A549 (cell line): ENCODE data around the gene CNTNAP2. TPM values are rescaled to one million over a fixed set of nuclear protein-coding genes. Genes with fewer than 3 reads are reported as not detected.

Experiments used
- ATAC-seq, 2 experiments: fragments of 200-7000 bp in 1 of 2; fragments of >200 bp in 1 of 2; cut with Nextera tagmentation in 1 of 2; cut with Tn5 transposase in 1 of 2; 3 replicates each; pipeline versions ENCODE4 v1.8.0 to v1.9.1; 2018 to 2020; ENCODE audit warnings: mild to moderate bottlenecking in 1 of 2, moderate library complexity in 1 of 2
- CTCF ChIA-PET: fragments of 300-600 bp; sonication (Branson Sonifier 250); formaldehyde crosslinking; extraction: SDS; loops from one replicate; lab custom pipeline; 2021; ENCODE audit warnings: antibody characterized with exemption, inconsistent platforms; lab: Yijun Ruan, JAX
- POLR2A ChIA-PET: fragments of 350-600 bp; formaldehyde crosslinking; extraction: SDS; loops from one replicate; lab custom pipeline; 2021; ENCODE audit warnings: antibody characterized with exemption, inconsistent platforms; lab: Yijun Ruan, JAX
- DNase-seq, 2 experiments: peaks; one replicate each; pipeline versions ENCODE4 v3.0.0 to v3.0.0-alpha.2; 2011 to 2016; ENCODE audit warnings: low read depth in 1 of 2, low spot score in 1 of 2
- FAIRE-seq: peaks from 2 replicates; lab custom pipeline; 2011; peaks lifted over from hg19 to GRCh38; lab: Jason Lieb, UNC
- H3K27ac ChIP-seq, 2 experiments: fragments of >200 bp; sonication (Bioruptor Twin); formaldehyde crosslinking; 3 replicates each; pipeline ENCODE4 v1.5.1; 2016 to 2017
- H3K4me1 ChIP-seq: fragments of >200 bp; sonication (Bioruptor Twin); formaldehyde crosslinking; 3 replicates; pipeline ENCODE4 v1.6.1; 2016
- H3K4me2 ChIP-seq: fragments of >200 bp; sonication (Bioruptor Twin); formaldehyde crosslinking; 3 replicates; pipeline ENCODE4 v1.6.1; 2016
- H3K4me3 ChIP-seq: fragments of >200 bp; sonication (Bioruptor Twin); formaldehyde crosslinking; 3 replicates; pipeline ENCODE4 v1.5.1; 2016
- H3K9me3 ChIP-seq: fragments of >200 bp; sonication (Bioruptor Twin); formaldehyde crosslinking; 3 replicates; pipeline ENCODE4 v1.6.1; 2016
- BHLHE40 ChIP-seq: IDR thresholded peaks from 2 replicates; pipeline ENCODE4 v1.6.1; 2012; ENCODE audit warnings: low read depth, low read length, inconsistent platforms
- CBX8 ChIP-seq: fragments of 200-600 bp; sonication (generic); IDR thresholded peaks from 2 replicates; pipeline ENCODE4 v1.6.1; 2016
- CHD4 ChIP-seq: fragments of 200-600 bp; sonication (generic); IDR thresholded peaks from 2 replicates; pipeline ENCODE4 v1.6.1; 2016; ENCODE audit warnings: antibody characterized with exemption, mild to moderate bottlenecking, borderline replicate concordance
- EP300 ChIP-seq, 2 experiments: fragments of >200 bp; sonication (Bioruptor Twin); formaldehyde crosslinking; IDR thresholded peaks; 2 replicates in 1 of 2; 3 replicates in 1 of 2; pipeline ENCODE4 v1.6.1; 2016 to 2017
- ESRRA ChIP-seq: fragments of 150-350 bp; IDR thresholded peaks from 2 replicates; pipeline ENCODE4 v1.6.1; 2014; ENCODE audit warnings: mild to moderate bottlenecking, low read length, borderline replicate concordance
- FOSB ChIP-seq: fragments of 250-450 bp; sonication (Bioruptor Pico); IDR thresholded peaks from 2 replicates; pipeline ENCODE4 v1.5.0; 2020; ENCODE audit warnings: mild to moderate bottlenecking, moderate library complexity
- KDM1A ChIP-seq: fragments of 200-600 bp; sonication (generic); IDR thresholded peaks from 2 replicates; pipeline ENCODE4 v1.6.1; 2016; ENCODE audit warnings: low read depth, mild to moderate bottlenecking
- MAFK ChIP-seq: fragments of 450-650 bp; IDR thresholded peaks from 2 replicates; pipeline ENCODE4 v1.6.1; 2014; ENCODE audit not compliant: partially characterized antibody
- MAZ ChIP-seq: fragments of 150-350 bp; IDR thresholded peaks from 2 replicates; pipeline ENCODE4 v1.6.1; 2014; ENCODE audit warnings: antibody characterized with exemption, low read depth, low read length, borderline replicate concordance
- MYC ChIP-seq: IDR thresholded peaks from 2 replicates; pipeline ENCODE4 v1.6.1; 2012; ENCODE audit warnings: mild to moderate bottlenecking, inconsistent platforms, low read length, improper control_type of control experiment, borderline replicate concordance
- NFE2L2 ChIP-seq: fragments of 150-350 bp; conservative IDR thresholded peaks from 2 replicates; pipeline ENCODE4 v1.6.1; 2014; ENCODE audit warnings: low read length
- NPAS2 ChIP-seq: fragments of 250-450 bp; sonication (Bioruptor Pico); IDR thresholded peaks from 2 replicates; pipeline ENCODE4 v1.8.0; 2022; ENCODE audit warnings: mild to moderate bottlenecking, moderate library complexity, borderline replicate concordance
- NR3C1 ChIP-seq: fragments of >200 bp; sonication (Bioruptor Twin); formaldehyde crosslinking; IDR thresholded peaks from 3 replicates; pipeline ENCODE4 v1.6.1; 2017
- RARB ChIP-seq: fragments of 250-450 bp; sonication (Bioruptor Pico); IDR thresholded peaks from 2 replicates; pipeline ENCODE4 v1.8.0; 2021; ENCODE audit warnings: mild to moderate bottlenecking, moderate library complexity
- RFX5 ChIP-seq: fragments of 450-650 bp; IDR thresholded peaks from 2 replicates; pipeline ENCODE4 v1.7.1; 2014; ENCODE audit warnings: antibody characterized with exemption, mild to moderate bottlenecking, moderate library complexity
- SMC3 ChIP-seq: fragments of >200 bp; sonication (Bioruptor Twin); formaldehyde crosslinking; IDR thresholded peaks from 3 replicates; pipeline ENCODE4 v1.6.1; 2018; ENCODE audit warnings: inconsistent platforms
- SREBF2 ChIP-seq: fragments of 450-650 bp; IDR thresholded peaks from 2 replicates; pipeline ENCODE4 v1.6.1; 2014; ENCODE audit warnings: mild to moderate bottlenecking, moderate library complexity
- TP53 ChIP-seq: fragments of 250-450 bp; sonication (Bioruptor Pico); IDR thresholded peaks from 2 replicates; pipeline ENCODE4 v1.5.0; 2021; ENCODE audit warnings: mild to moderate bottlenecking, moderate library complexity
- ZSCAN20 ChIP-seq: fragments of 250-450 bp; sonication (Bioruptor Pico); IDR thresholded peaks from 2 replicates; pipeline ENCODE4 v1.8.0; 2022; ENCODE audit warnings: mild to moderate bottlenecking, moderate library complexity
- WGBS: methylation state at CpG from one replicate; pipeline ENCODE4 v1.1.6; 2017; ENCODE audit errors: missing lambda C conversion rate; 5-methylcytosine and 5-hydroxymethylcytosine counted together
- polyA plus RNA-seq, 4 experiments: library from polyadenylated mRNA; depleted of rRNA in 3 of 4; stranded (reverse); fragments of >200 nt; fragmentation: RNase III in 1 of 4; extraction: RNeasy Plus Mini Kit Qiagen cat#74134 plus additional on column Dnase treatment in 1 of 4; gene quantifications; 2 replicates in 3 of 4; 3 replicates in 1 of 4; pipeline ENCODE4 v1.2.3, GENCODE V29; 2011 to 2017
- TF ChIP-seq, protein P1 (sequence below): fragments of >200 bp; sonication (Bioruptor Twin); formaldehyde crosslinking; IDR thresholded peaks from 2 replicates; pipeline ENCODE4 v1.6.1; 2016
- TF ChIP-seq, protein P2 (sequence below): IDR thresholded peaks from 2 replicates; pipeline ENCODE4 v1.6.1; 2012; ENCODE audit warnings: low read depth, borderline replicate concordance
- TF ChIP-seq, protein P3 (sequence below): fragments of 450-650 bp; IDR thresholded peaks from 2 replicates; pipeline ENCODE4 v1.6.1; 2014; ENCODE audit warnings: antibody characterized with exemption
- TF ChIP-seq, protein P4 (sequence below): IDR thresholded peaks from 2 replicates; pipeline ENCODE4 v1.6.1; 2012
- TF ChIP-seq, protein P5 (sequence below): fragments of 250-450 bp; sonication (Bioruptor Pico); IDR thresholded peaks from 2 replicates; pipeline ENCODE4 v1.5.0; 2020; ENCODE audit warnings: low read depth, mild to moderate bottlenecking, moderate library complexity
- TF ChIP-seq, protein P6 (sequence below): fragments of 250-450 bp; sonication (Bioruptor Pico); IDR thresholded peaks from 2 replicates; pipeline ENCODE4 v1.5.0; 2021; ENCODE audit warnings: mild to moderate bottlenecking, moderate library complexity, borderline replicate concordance

The CNTNAP2 gene
- polyA plus RNA-seq, 2 of the 4 experiments (the other 2 are of a cell fraction) = 0.05 to 0.13 TPM

DNA sequence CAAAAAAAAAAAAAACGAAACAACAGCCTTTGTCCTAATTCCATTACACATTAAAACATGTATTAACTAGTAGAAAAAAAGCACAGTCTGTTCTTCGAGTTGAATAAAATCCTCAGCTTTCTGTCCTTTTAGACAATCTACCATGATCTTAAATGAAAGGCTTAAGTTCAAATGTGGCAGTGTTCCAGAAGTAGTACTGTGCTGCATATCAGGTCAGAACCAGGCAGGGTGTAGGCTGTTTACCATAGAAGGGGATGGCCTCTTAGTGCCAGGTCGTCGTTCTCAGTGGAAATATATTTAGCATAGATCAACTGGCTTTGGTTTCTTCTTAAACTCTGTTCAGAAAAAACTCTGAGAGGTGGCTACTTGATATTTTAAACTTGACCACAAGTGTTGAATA is 612.0 kb downstream of the CNTNAP2 start:
- CTCF ChIA-PET = no interaction called here
- Histone ChIP-seq H3K9me3 (no peaks in the 10 kb centered on the region; the same call in 2 of the 3 replicates), H3K27ac (no peak overlapping the region), H3K4me2 (no peak overlapping the region), H3K4me1 (no peaks in the 10 kb centered on the region), H3K4me3 (no peak overlapping the region)
- FAIRE-seq (no peak), DNase-seq (no peak), ATAC-seq (no peak)
- 4% methylated on average over 4 of the region's 4 CpGs for WGBS
- POLR2A ChIA-PET = no interaction called here
- TF ChIP-seq KDM1A = no peak
- no peak for TF ChIP-seq CHD4
- TF ChIP-seq, protein P1, sequence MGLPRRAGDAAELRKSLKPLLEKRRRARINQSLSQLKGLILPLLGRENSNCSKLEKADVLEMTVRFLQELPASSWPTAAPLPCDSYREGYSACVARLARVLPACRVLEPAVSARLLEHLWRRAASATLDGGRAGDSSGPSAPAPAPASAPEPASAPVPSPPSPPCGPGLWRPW = no peak
- TF ChIP-seq NR3C1 = no peak
- no peak for TF ChIP-seq SMC3
- TF ChIP-seq CBX8 = no peak
- no peak for TF ChIP-seq EP300 (IDR thresholded peaks at IDR 0.05)
- no peak for TF ChIP-seq BHLHE40
- no peak for TF ChIP-seq TP53 (CRISPR knock-in tag)
- no peak for TF ChIP-seq SREBF2

DNA sequence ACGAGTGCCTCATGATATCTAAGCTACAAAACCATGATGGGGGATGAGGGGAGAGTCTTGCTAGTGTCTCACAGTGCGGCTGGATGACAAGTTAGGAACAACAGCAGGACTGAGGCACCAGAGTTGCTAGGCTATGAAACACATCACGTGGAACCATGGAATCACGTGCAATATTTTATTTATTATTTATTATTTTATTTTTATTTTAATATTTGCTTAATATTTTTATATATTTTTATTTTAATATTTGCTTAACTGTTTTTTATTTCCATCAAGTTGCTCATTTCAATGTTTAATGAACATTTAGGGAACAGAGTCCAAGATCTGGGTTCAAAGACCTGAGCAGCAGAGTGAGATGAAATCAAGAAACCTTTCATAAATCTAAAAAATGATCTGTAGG is 614.6 kb downstream of the CNTNAP2 start:
- ATAC-seq (no peak), FAIRE-seq (no peak), DNase-seq (no peak)
- no peak overlapping the region for H3K4me2 ChIP-seq
- WGBS = 23% methylated on average over 4 of the region's 4 CpGs
- no peaks in the 10 kb centered on the region for H3K4me1 ChIP-seq
- H3K27ac ChIP-seq = no peak overlapping the region
- CTCF ChIA-PET = no interaction called here
- TF ChIP-seq, protein P2, sequence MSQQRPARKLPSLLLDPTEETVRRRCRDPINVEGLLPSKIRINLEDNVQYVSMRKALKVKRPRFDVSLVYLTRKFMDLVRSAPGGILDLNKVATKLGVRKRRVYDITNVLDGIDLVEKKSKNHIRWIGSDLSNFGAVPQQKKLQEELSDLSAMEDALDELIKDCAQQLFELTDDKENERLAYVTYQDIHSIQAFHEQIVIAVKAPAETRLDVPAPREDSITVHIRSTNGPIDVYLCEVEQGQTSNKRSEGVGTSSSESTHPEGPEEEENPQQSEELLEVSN = no peak
- TF ChIP-seq FOSB (CRISPR knock-in tag) = no peak
- TF ChIP-seq ZSCAN20 (CRISPR knock-in tag) = no peak
- TF ChIP-seq MYC = no peak
- TF ChIP-seq, protein P3, sequence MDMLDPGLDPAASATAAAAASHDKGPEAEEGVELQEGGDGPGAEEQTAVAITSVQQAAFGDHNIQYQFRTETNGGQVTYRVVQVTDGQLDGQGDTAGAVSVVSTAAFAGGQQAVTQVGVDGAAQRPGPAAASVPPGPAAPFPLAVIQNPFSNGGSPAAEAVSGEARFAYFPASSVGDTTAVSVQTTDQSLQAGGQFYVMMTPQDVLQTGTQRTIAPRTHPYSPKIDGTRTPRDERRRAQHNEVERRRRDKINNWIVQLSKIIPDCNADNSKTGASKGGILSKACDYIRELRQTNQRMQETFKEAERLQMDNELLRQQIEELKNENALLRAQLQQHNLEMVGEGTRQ = no peak
- no peak for TF ChIP-seq MAFK
- TF ChIP-seq, protein P1 = no peak
- TF ChIP-seq, protein P4, sequence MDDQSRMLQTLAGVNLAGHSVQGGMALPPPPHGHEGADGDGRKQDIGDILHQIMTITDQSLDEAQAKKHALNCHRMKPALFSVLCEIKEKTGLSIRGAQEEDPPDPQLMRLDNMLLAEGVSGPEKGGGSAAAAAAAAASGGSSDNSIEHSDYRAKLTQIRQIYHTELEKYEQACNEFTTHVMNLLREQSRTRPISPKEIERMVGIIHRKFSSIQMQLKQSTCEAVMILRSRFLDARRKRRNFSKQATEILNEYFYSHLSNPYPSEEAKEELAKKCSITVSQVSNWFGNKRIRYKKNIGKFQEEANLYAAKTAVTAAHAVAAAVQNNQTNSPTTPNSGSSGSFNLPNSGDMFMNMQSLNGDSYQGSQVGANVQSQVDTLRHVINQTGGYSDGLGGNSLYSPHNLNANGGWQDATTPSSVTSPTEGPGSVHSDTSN = no peak
- TF ChIP-seq, protein P5, sequence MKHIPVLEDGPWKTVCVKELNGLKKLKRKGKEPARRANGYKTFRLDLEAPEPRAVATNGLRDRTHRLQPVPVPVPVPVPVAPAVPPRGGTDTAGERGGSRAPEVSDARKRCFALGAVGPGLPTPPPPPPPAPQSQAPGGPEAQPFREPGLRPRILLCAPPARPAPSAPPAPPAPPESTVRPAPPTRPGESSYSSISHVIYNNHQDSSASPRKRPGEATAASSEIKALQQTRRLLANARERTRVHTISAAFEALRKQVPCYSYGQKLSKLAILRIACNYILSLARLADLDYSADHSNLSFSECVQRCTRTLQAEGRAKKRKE (CRISPR knock-in tag) = no peak
- no peak for TF ChIP-seq NFE2L2
- TF ChIP-seq, protein P6, sequence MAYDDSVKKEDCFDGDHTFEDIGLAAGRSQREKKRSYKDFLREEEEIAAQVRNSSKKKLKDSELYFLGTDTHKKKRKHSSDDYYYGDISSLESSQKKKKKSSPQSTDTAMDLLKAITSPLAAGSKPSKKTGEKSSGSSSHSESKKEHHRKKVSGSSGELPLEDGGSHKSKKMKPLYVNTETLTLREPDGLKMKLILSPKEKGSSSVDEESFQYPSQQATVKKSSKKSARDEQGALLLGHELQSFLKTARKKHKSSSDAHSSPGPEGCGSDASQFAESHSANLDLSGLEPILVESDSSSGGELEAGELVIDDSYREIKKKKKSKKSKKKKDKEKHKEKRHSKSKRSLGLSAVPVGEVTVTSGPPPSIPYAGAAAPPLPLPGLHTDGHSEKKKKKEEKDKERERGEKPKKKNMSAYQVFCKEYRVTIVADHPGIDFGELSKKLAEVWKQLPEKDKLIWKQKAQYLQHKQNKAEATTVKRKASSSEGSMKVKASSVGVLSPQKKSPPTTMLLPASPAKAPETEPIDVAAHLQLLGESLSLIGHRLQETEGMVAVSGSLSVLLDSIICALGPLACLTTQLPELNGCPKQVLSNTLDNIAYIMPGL (CRISPR knock-in tag) = no peak
- no peak for TF ChIP-seq ESRRA
- no peak for TF ChIP-seq SREBF2
- no peak for TF ChIP-seq RARB (CRISPR knock-in tag)
- TF ChIP-seq NPAS2 = no peak
- TF ChIP-seq RFX5 = no peak
- no peak for TF ChIP-seq MAZ
- no peak for TF ChIP-seq KDM1A
- no peak overlapping the region for H3K4me3 ChIP-seq
- no peaks in the 10 kb centered on the region; the same call in 2 of the 3 replicates for H3K9me3 ChIP-seq
- POLR2A ChIA-PET = no interaction called here
